ENCODE data around the gene GIMAP2. TPM values are rescaled to one million over a fixed set of nuclear protein-coding genes. Genes with fewer than 3 reads are reported as not detected.
"Not testable (repeated sequence)": the region's sequence is repeated elsewhere in the genome, so short reads cannot be mapped to it uniquely, and the experiment has no call there.

GIMAP2 gene
- polyA plus RNA-seq, 1 donor: 4.9 TPM

DNA sequence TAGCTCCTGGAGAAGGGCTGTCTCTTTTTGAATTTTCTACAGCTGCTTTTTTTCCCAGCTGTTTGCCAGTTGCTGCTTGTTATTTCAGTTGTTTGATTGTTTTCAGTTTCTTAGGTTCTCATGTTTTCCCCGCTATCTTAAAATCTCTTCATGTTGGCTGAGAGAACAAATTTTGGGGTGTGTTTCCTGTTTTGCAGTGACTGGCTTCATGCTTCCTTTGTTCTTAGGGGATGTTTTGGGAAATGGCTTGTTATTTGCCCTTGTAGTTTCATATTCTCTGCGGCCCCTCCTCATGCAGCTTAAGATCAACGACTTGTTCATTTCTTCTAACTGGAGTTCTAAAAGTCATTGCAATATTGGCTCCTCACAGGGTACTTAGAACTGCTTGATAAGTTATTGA is 8.7 kb upstream of the GIMAP2 start:
- DNase-seq: not testable (repeated sequence)

DNA sequence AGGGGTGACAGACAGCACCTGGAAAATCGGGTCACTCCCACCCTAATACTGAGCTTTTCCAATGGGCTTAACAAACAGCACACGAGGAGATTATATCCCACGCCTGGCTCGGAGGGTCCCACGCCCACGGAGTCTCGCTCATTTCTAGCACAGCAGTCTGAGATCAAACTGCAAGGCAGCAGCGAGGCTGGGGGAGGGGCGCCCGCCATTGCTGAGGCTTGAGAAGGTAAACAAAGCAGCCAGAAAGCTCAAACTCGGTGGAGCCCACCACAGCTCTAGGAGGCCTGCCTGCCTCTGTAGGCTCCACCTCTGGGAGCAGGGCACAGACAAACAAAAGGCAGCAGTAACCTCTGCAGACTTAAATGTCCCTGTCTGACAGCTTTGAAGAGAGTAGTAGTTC is 6.9 kb upstream of the GIMAP2 start:
- DNase-seq: not testable (repeated sequence)

DNA sequence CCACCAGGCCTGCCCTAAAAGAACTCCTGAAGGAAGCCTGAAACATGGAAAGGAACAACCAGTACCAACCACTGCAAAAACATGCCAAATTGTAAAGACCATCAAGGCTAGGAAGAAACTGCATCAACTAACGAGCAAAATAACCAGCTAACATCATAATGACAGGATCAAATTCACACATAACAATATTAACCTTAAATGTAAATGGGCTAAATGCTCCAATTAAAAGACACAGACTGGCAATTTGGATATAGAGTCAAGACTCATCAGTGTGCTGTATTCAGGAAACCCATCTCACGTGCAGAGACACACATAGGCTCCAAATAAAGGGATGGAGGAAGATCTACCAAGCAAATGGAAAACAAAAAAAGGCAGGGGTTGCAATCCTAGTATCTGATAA is 5.1 kb upstream of the GIMAP2 start:
- DNase-seq: not testable (repeated sequence)

DNA sequence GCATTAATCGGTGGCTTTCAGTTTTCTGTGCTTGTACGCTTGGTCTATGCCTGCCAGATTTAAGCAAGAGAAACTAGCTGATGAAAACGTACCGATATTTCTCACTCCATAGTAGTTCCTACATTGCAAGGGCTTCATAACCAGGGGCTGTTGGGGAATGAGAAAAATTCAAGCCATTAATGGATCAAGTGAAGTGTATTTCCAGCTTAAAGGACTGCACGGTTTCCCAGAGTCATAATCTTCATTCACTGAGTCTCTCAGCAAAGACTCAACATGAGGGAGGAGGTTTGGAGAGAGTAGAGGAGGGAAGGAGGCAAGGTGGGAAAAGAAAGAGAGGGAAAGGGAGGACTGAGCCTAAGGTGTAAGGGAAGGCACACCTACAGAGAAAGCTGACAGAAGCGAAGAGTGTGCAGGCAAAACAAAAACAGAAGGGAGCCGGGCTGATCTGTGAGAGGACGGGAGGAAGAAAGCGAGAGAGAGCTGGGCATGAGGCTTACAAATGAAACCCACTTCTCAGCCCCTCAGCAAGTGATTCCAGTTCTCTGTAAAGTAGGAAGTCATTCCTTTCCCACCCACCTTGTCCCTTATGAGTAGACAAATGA is 625 bp downstream of the GIMAP2 start:
- DNase-seq: no peak

DNA sequence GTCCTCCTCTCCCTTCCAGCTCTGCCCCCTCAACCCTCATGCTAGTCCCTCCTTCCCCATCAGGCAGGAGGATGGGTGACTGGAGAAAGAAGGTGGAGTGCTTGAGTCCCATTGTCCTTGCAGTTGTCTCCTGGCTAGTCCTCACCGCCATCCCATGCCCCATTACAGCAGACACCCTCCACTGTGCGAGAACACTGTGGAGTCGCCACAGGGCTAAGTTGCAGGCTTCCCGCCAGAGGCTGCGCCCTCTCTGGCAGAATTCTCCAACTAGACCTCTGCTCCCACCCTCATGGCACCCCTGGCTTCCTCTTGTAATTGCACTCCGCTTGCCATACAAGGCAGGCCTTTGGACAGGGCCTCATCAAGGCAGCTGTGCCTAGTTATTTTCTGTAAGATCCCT is 3.1 kb downstream of the GIMAP2 start:
- no peak for DNase-seq

DNA sequence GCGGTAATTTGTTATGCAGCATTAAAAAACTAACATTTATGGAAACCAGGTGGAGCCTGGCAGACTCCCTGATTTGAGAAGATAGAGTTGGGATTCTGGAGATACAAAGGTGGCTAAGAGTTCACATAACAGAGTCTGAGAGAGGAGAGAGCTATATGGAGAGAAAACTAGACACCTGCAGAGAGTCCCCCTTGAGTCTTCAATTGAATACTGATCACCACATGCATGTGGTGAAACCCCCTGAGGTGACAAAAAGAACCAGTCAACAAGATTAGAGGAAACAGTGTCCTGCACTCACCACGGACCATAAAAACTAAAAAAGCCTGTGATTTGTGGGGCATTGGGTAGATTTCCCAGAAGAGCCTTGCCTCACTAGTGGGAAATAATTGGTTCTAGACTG is 10.1 kb downstream of the GIMAP2 start:
- DNase-seq: no peak

DNA sequence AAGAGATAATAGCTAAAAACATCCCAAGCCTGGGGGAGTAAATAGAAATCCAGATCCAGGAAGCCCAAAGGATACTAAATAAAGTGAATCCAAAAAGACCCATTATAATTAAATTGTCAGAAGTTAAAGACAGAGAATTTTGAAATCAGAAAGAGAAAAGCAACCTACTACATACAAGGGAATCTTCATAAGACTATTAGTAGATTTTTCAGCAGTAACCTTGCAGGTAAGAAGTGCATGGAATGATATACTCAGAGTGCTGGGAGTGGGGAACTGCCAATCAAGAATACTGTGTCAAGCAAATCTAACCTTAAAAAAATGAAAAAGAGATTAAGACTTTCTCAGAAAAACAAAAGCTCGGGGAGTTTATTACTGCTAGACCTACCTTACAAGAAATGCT is 17.7 kb downstream of the GIMAP2 start:
- no peak for DNase-seq

DNA sequence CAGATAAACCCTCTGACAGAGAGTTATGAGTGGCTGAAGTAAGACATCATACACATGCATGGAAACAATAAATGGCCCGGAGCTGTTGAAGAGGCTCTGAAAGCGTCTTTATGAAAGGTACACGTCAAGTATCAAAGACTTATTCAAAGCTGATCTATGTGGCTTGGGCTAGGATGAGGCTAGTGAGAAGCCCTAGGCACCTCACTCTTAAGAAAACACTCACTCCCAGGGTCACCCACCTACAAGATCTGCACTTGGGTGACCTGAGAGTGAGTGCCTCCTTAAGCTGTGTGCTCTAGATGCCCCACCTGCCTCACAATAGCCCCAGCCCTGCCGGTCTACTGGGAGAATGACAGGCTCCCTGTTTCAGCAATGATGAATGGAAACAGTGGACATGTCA is 29.8 kb downstream of the GIMAP2 start:
- DNase-seq: no peak

DNA sequence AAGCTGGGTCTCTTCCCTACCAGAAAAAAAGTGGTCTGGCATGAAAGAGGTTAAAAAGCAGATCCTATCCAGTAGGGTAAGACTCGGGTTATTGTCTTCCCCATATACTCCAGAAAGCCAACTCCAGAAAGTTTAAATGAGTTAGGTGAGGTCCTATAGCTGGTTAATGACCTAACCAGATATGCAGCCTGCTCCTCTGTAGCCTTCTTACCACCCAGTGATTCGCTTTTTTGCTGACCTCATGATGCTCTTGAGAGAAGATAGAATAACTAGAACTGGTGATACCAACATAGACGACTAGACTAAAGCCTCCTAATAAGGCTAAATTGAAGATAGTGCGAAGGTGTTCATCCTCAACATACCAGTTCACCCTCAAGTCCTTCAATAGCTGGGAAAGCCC is 30.2 kb downstream of the GIMAP2 start:
- DNase-seq: no peak

DNA sequence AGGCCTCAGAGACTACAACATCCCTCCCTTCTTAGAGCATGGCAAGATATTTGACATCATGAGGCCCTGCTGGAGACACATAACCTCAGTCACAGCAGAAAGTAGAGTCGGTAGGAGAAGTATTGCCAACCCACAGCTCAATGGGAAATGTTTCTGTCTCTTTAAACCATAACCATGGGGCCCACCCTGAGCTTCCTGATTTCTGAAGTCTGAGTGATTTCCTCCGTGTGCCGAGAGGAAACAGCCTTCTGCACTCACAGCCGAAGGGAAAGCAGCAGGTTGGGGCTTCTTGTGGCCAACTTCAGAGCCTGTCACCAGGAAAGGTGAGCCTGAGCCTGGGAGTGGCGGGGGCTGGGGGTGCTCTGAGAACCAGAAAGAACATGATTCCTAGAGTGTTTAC is 30.9 kb downstream of the GIMAP2 start, which contains the start of gene GIMAP1:
TSS of gene GIMAP1 (plus strand) at position 246 of the 400 bp plus-strand sequence. CDS start 2,435 bp downstream, outside the sequence.
- DNase-seq: no peak

DNA sequence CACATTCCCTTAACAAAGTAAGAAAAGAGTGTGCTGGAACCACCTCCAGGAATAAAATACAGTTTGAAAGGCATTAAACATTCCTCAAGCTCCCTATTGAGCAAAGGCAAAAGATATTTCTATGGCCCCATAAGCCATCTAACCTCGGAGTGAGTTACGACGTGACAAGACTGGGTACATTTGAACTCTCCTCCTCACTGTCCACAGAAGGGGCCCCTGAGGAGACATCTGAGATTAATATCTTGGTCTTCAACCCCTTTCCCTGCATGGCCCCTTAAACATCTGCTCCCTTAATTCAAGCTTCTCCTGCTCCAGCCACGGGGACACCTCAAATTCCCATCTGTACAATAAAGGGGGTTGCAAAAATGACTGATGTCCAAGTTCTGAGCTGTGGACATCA is 31.4 kb downstream of the GIMAP2 start:
- no peak for DNase-seq

DNA sequence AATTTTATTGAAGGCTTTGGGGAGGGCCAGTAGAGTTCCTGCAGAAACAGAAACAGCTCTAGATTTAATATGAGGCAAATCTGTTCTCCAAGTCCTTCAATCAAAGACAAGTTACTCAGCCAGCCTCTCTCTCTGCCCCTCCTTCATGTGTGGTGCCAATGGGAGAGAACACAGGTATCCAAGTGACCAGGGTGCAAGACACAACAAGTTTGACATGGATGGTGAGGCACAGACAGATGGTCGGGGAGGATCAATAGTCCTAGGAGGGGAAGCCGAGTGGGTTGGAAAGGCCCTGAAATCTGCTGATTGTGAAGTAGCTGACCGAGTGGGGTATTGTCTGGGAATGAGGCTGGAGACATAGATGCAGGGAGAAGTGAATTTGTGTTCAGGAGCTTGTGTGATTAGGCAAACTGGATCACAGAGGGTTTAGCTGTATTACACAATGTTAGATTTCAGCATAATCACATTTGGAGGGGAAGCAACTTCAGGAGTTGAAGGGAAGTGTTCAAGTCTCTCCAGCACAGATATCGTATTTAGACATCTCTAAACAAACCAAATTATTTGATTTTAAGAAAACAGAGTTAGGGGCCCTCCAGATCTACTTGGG is 32.4 kb downstream of the GIMAP2 start:
- no peak for DNase-seq

DNA sequence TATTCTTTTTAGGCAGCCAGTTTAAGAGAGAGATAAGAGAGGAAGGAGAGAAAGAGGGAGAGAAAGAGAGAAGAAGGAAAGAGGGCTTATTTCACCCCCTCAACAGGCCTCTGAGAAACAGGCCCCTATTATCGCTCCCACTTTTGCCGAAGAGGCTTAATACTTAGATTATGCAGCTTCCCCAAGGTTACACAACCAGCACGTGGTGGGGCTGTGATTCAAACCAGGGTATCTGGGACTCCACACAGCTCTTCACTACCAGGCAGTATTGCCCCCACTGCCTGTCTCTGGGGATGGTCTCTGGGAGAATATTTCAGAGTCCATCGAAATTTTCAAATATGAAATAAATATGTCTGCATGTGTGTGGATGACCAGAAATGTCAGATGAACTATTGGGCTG is 33.9 kb downstream of the GIMAP2 start:
- no peak for DNase-seq

DNA sequence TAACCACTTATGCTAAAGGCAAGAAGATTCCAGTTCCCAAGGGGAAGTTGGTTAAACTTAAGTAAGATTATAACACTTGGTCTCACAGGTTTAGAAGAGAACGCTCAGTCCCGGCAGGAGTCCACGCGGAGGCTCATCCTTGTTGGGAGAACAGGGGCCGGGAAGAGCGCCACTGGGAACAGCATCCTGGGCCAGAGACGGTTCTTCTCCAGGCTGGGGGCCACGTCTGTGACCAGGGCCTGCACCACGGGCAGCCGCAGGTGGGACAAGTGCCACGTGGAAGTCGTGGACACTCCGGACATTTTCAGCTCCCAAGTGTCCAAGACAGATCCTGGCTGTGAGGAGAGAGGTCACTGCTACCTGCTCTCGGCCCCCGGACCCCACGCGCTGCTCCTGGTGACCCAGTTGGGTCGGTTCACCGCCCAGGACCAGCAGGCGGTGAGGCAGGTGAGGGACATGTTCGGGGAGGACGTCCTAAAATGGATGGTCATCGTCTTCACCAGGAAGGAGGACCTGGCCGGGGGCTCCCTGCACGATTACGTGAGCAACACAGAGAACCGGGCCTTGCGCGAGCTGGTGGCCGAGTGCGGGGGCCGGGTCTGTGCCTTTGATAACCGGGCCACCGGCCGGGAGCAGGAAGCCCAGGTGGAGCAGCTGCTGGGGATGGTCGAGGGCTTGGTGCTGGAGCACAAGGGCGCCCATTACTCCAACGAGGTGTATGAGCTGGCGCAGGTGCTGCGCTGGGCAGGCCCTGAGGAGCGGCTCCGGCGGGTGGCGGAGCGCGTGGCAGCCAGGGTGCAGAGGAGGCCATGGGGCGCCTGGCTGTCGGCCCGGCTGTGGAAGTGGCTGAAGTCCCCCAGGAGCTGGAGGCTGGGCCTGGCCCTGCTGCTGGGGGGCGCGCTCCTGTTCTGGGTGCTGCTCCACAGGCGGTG is 34.7 kb downstream of the GIMAP2 start:
- DNase-seq: no peak

DNA sequence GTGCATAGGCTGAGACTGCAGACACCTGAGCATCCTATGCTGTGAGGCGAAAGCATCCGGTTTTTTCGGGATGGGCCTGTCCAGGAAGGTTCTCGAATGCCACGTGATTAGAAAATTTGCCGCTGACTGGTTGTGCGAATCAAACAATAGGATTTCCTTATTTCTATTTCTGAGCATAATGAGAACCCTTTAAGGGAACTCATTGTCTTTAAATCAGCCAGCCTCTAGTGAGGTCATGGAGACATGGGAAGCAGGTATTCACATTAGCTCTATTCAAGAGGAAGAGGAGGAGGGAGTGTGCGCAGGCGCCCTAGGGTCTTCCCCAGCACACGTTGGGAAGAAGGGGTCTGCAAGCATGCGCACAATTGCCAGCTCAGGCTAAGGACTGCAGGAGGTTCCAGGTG is 36.5 kb downstream of the GIMAP2 start:
- DNase-seq: no peak

DNA sequence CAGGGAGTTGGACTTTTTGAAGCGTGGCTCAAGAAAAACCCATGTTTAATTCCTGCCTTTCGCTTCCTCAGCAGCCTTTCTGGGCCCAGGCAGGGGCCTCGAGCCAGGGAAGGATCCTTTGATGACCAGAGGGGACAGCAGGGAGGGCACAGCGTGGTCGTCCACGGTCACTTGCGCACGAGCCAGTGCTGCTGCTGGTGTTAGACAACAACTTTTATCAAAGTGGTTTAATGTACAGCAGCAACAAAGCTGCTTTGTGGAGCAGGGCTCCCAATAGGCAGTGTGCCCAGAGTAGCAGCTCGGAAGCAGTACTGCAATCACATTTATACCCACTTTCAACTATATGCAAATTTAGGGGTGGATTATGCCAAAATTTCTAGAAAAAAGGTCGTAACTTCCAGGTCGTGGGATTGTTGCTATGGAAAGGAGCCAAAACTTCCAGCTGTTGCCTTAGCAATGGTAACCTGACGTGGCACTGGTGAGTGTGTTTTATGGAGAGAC is 37.0 kb downstream of the GIMAP2 start:
- DNase-seq: no peak

DNA sequence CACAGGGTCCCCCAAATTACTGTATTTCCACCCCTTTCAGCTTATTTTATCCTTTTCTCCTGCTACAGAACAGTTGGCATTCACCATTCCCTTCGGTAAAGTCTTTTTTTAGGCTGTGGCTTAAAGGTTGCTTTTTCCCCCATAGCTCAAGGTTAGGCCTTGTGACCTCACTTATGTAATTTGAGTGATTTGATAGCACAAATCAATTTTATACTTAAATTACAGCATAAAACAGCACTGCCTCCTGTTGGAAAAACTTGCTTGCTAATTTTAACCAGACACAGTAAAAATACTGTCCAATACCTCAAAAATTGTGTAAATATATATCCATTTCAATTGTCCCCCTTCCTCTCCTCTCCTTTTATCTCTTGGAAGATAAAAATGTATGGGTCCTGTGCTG is 38.0 kb downstream of the GIMAP2 start:
- DNase-seq: no peak

DNA sequence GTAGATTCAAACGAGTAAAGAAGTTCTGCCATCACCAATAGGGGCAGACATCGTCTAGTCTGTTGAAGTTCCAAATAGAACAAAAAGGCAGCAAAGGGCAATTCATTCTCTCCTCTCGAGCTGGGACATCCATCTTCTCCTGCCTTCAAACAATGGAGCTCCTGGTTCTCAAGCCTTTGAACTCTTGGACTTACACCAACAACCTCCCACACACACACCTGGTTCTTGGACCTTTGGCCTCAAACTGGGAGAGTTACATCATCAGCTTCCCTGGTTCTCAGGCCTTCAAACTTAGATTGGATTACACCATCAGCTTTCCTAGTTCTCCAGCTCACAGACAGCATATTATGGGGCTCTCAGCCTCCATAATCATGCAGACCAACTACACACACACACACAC is 41.9 kb downstream of the GIMAP2 start:
- DNase-seq: no peak

DNA sequence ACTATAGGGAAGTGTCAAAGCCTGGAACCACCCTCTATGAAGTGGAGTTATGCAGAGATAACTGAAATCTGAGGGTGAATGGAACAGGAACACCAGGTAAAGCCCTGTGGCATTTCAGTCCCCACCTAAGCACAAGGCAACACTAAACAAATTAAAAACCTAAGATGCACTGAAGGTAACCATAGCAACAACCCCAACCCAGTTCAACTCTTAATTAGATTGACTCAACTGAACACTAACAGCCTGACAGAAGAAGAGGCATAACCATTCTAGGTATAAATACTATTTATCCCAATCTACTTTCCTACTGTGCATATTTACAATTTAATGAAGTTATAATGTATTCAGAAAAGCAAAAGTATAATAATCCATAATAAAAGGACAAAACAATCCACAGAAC is 42.5 kb downstream of the GIMAP2 start:
- DNase-seq: no peak

DNA sequence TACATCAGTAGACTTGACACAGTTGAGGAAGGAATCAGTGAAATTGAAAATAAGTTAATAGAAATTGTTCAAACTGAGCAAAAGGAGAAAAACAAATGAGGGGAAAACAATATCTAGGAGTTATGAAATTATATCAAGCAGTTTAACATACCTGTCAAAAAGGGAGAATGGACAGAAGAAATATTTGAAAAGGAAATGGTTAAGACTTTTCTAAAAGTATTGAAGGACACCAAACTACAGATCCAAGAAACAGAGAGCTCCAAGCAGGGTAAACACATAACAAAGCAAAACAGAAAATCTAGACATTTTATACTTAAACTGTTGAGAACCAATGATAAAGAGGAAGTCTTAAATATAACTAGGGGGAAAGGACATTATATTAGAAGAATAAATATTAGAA is 43.1 kb downstream of the GIMAP2 start:
- DNase-seq: no peak

DNA sequence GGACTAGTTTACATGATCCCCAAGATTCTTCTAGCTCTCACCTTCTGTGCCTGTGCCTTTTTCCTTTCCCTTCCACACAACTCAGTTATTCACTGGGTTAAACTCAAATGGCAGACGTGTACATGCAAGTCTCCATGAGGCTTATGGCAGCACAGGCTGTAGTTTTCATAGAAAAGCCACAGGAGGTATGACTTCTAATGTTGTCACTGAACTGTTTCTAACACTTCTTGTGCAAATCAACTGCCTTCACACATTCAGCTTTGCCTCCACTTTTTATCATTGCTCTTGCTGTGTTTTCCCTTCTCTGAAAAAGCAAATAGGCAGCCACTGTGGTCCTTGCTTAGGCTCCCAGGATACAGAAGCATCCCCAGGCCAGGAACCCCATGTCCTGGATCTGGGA is 46.4 kb downstream of the GIMAP2 start:
- no peak for DNase-seq

DNA sequence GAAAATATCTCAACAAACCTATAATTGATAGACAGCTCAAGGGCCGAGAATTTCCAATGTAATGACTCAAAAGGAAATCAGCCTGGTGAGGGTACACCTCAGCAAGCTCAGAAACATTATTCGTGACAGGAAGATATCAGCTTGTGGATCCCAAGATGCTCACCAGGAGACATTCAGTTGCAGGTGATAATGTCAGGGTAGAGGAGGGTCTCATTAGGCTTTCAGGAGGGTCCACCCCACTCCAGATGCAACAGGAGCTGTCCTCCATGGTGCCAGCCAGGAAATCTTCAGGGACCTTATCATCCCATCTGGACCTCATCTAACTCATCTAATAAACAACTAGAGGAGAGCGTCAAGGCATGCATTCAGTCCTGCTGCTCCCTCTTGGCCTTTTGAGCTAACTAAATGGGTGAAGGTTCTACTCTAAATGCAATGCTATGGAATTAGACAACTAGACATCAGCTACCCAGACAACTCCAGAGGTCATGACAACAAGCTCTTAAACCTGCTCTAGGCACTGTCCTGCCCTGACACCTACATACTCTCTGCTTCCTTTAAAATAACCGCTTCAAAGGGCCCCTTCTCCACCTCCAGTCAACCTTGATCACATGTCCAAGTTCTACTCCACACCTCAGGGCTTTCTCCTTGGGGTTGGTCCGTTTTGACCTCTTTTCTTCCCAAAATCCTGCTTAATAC is 47.4 kb downstream of the GIMAP2 start:
- DNase-seq: no peak

All from hindlimb muscle (tissue), 1 donor.